HEK293 (cell line): ENCODE data around the gene TMEM47.

Experiments
- CTCF ChIA-PET: fragments of 350-600 bp; formaldehyde crosslinking; extraction: SDS; loops from one replicate; lab custom pipeline; 2021; ENCODE audit warnings: antibody characterized with exemption; lab: Yijun Ruan, JAX
- POLR2A ChIA-PET: fragments of 300-600 bp; formaldehyde crosslinking; extraction: SDS; loops from one replicate; lab custom pipeline; 2020; ENCODE audit warnings: antibody characterized with exemption, inconsistent platforms; lab: Yijun Ruan, JAX
- H3K27ac ChIP-seq: fragments of 200-500 bp; sonication (Bioruptor generic); 2 replicates; pipeline ENCODE4 v1.5.1; 2014; ENCODE audit warnings: low read depth, low read length, control low read depth, inconsistent platforms; ENCODE audit errors: extremely low read depth
- H3K36me3 ChIP-seq, 2 experiments: fragments of 200-500 bp in 1 of 2; sonication (Bioruptor generic) in 1 of 2; 1 replicate in 1 of 2; 2 replicates in 1 of 2; pipeline ENCODE4 v1.5.1; 2014 to 2017; ENCODE audit warnings: inconsistent platforms in 2 of 2, low read length in 2 of 2; ENCODE audit not compliant: control insufficient read depth in 2 of 2, insufficient read depth in 1 of 2
- H3K4me1 ChIP-seq: fragments of 200-500 bp; sonication (Bioruptor generic); 2 replicates; pipeline ENCODE4 v1.5.1; 2014; ENCODE audit warnings: mild to moderate bottlenecking, low read length, inconsistent platforms; ENCODE audit not compliant: control insufficient read depth, insufficient read depth
- H3K4me3 ChIP-seq: 2 replicates; pipeline ENCODE4 v1.5.1; 2011; ENCODE audit warnings: low read depth, mild to moderate bottlenecking, control low read depth, low read length, moderate library complexity
- H3K9me3 ChIP-seq: fragments of 200-500 bp; sonication (Bioruptor generic); 2 replicates; pipeline ENCODE4 v1.5.1; 2014; ENCODE audit warnings: low read depth, low read length, inconsistent platforms; ENCODE audit not compliant: control insufficient read depth, insufficient read depth
- BCL11A ChIP-seq: fragments of 450-650 bp; formaldehyde crosslinking; IDR thresholded peaks from 2 replicates; pipeline ENCODE4 v1.5.1; 2016; ENCODE audit warnings: low read depth, missing biosample characterization, missing genetic modification characterization
- BCL11B ChIP-seq: fragments of 450-650 bp; formaldehyde crosslinking; IDR thresholded peaks from 2 replicates; pipeline ENCODE4 v1.5.1; 2016; ENCODE audit warnings: low read depth, missing biosample characterization, missing genetic modification characterization
- BCL6B ChIP-seq: fragments of 450-650 bp; formaldehyde crosslinking; IDR thresholded peaks from 2 replicates; pipeline ENCODE4 v1.5.1; 2017; ENCODE audit warnings: missing biosample characterization, missing genetic modification characterization
- KLF8 ChIP-seq: fragments of 450-650 bp; formaldehyde crosslinking; IDR thresholded peaks from 2 replicates; pipeline ENCODE4 v1.5.1; 2016; ENCODE audit warnings: missing biosample characterization, missing genetic modification characterization
- RBAK ChIP-seq: fragments of 450-650 bp; formaldehyde crosslinking; IDR thresholded peaks from 2 replicates; pipeline ENCODE4 v1.5.1; 2016; ENCODE audit warnings: missing biosample characterization, missing genetic modification characterization
- REPIN1 ChIP-seq: fragments of 450-650 bp; formaldehyde crosslinking; IDR thresholded peaks from 2 replicates; pipeline ENCODE4 v1.5.1; 2017; ENCODE audit warnings: missing biosample characterization, missing genetic modification characterization, low read depth
- SETDB1 ChIP-seq: IDR thresholded peaks from one replicate; pipeline ENCODE4 v1.6.1; 2017; ENCODE audit warnings: mild to moderate bottlenecking, low read length, moderate library complexity, mixed read lengths; ENCODE audit not compliant: insufficient read length
- TRIM28 ChIP-seq: IDR thresholded peaks from 2 replicates; pipeline ENCODE4 v1.6.1; 2011; ENCODE audit warnings: low read length, control low read depth, borderline replicate concordance
- WT1 ChIP-seq: fragments of 450-650 bp; formaldehyde crosslinking; IDR thresholded peaks from 2 replicates; pipeline ENCODE4 v1.5.1; 2016; ENCODE audit warnings: missing biosample characterization, missing genetic modification characterization
- ZEB2 ChIP-seq: fragments of 450-650 bp; formaldehyde crosslinking; IDR thresholded peaks from 2 replicates; pipeline ENCODE4 v1.5.1; 2016; ENCODE audit warnings: missing biosample characterization, missing genetic modification characterization
- ZNF140 ChIP-seq: fragments of 450-650 bp; formaldehyde crosslinking; IDR thresholded peaks from 2 replicates; pipeline ENCODE4 v1.5.1; 2016; ENCODE audit warnings: missing biosample characterization, missing genetic modification characterization
- ZNF19 ChIP-seq: fragments of 450-650 bp; formaldehyde crosslinking; IDR thresholded peaks from 2 replicates; pipeline ENCODE4; 2016; ENCODE audit warnings: missing biosample characterization, missing genetic modification characterization, low read depth
- ZNF266 ChIP-seq: fragments of 450-650 bp; formaldehyde crosslinking; IDR thresholded peaks from 2 replicates; pipeline ENCODE4 v1.5.1; 2016; ENCODE audit warnings: missing biosample characterization, missing genetic modification characterization, low read depth
- ZNF324 ChIP-seq: fragments of 450-650 bp; formaldehyde crosslinking; IDR thresholded peaks from 2 replicates; pipeline ENCODE4 v1.5.1; 2016; ENCODE audit warnings: missing biosample characterization, missing genetic modification characterization
- ZNF404 ChIP-seq: fragments of 450-650 bp; formaldehyde crosslinking; IDR thresholded peaks from 2 replicates; pipeline ENCODE4 v1.5.1; 2017; ENCODE audit warnings: missing biosample characterization, missing genetic modification characterization
- ZNF514 ChIP-seq: fragments of 450-650 bp; formaldehyde crosslinking; IDR thresholded peaks from 2 replicates; pipeline ENCODE4 v1.5.1; 2016; ENCODE audit warnings: missing biosample characterization, missing genetic modification characterization
- ZNF530 ChIP-seq: fragments of 450-650 bp; formaldehyde crosslinking; IDR thresholded peaks from 2 replicates; pipeline ENCODE4 v1.5.1; 2016; ENCODE audit warnings: low read depth, missing biosample characterization, missing genetic modification characterization
- ZNF610 ChIP-seq: fragments of 450-650 bp; formaldehyde crosslinking; IDR thresholded peaks from 2 replicates; pipeline ENCODE4 v1.5.1; 2016; ENCODE audit warnings: missing biosample characterization, missing genetic modification characterization, borderline replicate concordance
- ZNF645 ChIP-seq: fragments of 450-650 bp; formaldehyde crosslinking; IDR thresholded peaks from 2 replicates; pipeline ENCODE4; 2016; ENCODE audit warnings: missing biosample characterization, missing genetic modification characterization
- ZNF654 ChIP-seq: fragments of 450-650 bp; formaldehyde crosslinking; IDR thresholded peaks from 2 replicates; pipeline ENCODE4 v1.5.1; 2016; ENCODE audit warnings: low read depth, missing biosample characterization, missing genetic modification characterization
- ZNF664 ChIP-seq: fragments of 450-650 bp; formaldehyde crosslinking; IDR thresholded peaks from 2 replicates; pipeline ENCODE4 v1.5.1; 2016; ENCODE audit warnings: missing biosample characterization, missing genetic modification characterization
- ZNF707 ChIP-seq: fragments of 450-650 bp; formaldehyde crosslinking; IDR thresholded peaks from 2 replicates; pipeline ENCODE4 v1.5.1; 2016; ENCODE audit warnings: missing biosample characterization, missing genetic modification characterization
- ZNF777 ChIP-seq: fragments of 450-650 bp; formaldehyde crosslinking; IDR thresholded peaks from 2 replicates; pipeline ENCODE4 v1.5.1; 2017; ENCODE audit warnings: missing biosample characterization, missing genetic modification characterization, borderline replicate concordance
- ZSCAN5A ChIP-seq: fragments of 450-650 bp; formaldehyde crosslinking; IDR thresholded peaks from 2 replicates; pipeline ENCODE4 v1.5.1; 2016; ENCODE audit warnings: missing biosample characterization, missing genetic modification characterization
- ZXDB ChIP-seq: fragments of 450-650 bp; formaldehyde crosslinking; IDR thresholded peaks from 2 replicates; pipeline ENCODE4 v1.5.1; 2016; ENCODE audit warnings: missing biosample characterization, missing genetic modification characterization

TMEM47 gene

GRCh38 chrX:34642849-34643248 is 14.2 kb downstream of the TMEM47 start:
- Histone ChIP-seq H3K4me1 (no peaks in the 10 kb centered on the region), H3K4me3 (no peak overlapping the region), H3K36me3 (peaks cover 0 to 9% of the 10 kb centered on the region in 2 experiments; a peak in 1 of 3 replicates), H3K9me3 (no peaks in the 10 kb centered on the region), H3K27ac (no peak overlapping the region)
- POLR2A ChIA-PET = no interaction called here
- no peak for TF ChIP-seq ZNF19
- no peak for TF ChIP-seq ZSCAN5A (tag by site-specific recombination)
- TF ChIP-seq ZNF140 (tag by site-specific recombination) = no peak
- no peak for TF ChIP-seq ZNF645 (tag by site-specific recombination)
- no peak for TF ChIP-seq ZNF707 (tag by site-specific recombination)
- no peak for TF ChIP-seq KLF8 (tag by site-specific recombination)
- no peak for TF ChIP-seq BCL11B (tag by site-specific recombination)
- no peak for TF ChIP-seq ZNF777
- no peak for TF ChIP-seq SETDB1
- no peak for TF ChIP-seq BCL6B (tag by site-specific recombination)
- no peak for TF ChIP-seq ZNF514
- CTCF ChIA-PET = no interaction called here

GRCh38 chrX:34638116-34638515 is 19.0 kb downstream of the TMEM47 start:
- Histone ChIP-seq H3K36me3 (peaks cover 0 to 47% of the 10 kb centered on the region in 2 experiments; a peak in 1 of 3 replicates), H3K4me1 (no peaks in the 10 kb centered on the region)
- no peak for TF ChIP-seq REPIN1
- TF ChIP-seq ZNF266 = no peak
- TF ChIP-seq RBAK (tag by site-specific recombination) = no peak
- no peak for TF ChIP-seq TRIM28
- TF ChIP-seq ZNF664 (tag by site-specific recombination) = no peak
- TF ChIP-seq ZNF654 = peak; percentile 50; the same call in 1 of the 2 replicates
- no peak for TF ChIP-seq BCL11A (tag by site-specific recombination)
- no peak for TF ChIP-seq ZEB2
- TF ChIP-seq, all 188 proteins: peak for 1
- Histone ChIP-seq H3K27ac (no peak overlapping the region), H3K9me3 (no peaks in the 10 kb centered on the region), H3K4me3 (no peak overlapping the region)
- POLR2A ChIA-PET = no interaction called here
- CTCF ChIA-PET = interaction anchor here (0.6 to 2.1 kb wide), 24 partner anchors 9 to 1400 kb away, joined by 3 to 16 read pairs (median 3); no protein-coding TSS in a partner anchor

GRCh38 chrX:34634349-34634748 is 22.7 kb downstream of the TMEM47 start:
- ChIA-PET POLR2A (no interaction called here), CTCF (interaction anchor here (0.6 kb wide), 1 partner anchor 1160 kb away, joined by 3 read pairs; no protein-coding TSS in a partner anchor)
- H3K4me1 ChIP-seq = no peaks in the 10 kb centered on the region
- no peak overlapping the region for H3K4me3 ChIP-seq
- H3K27ac ChIP-seq = no peak overlapping the region
- no peaks in the 10 kb centered on the region for H3K9me3 ChIP-seq
- TF ChIP-seq ZNF664 (tag by site-specific recombination) (no peak), ZNF324 (tag by site-specific recombination) (no peak), ZXDB (tag by site-specific recombination) (no peak), ZNF266 (no peak), WT1 (tag by site-specific recombination) (no peak), ZNF610 (tag by site-specific recombination) (no peak), ZNF404 (tag by site-specific recombination) (no peak), ZNF530 (tag by site-specific recombination) (no peak)
- H3K36me3 ChIP-seq = peaks cover 0 to 67% of the 10 kb centered on the region in 2 experiments; a peak in 1 of 3 replicates
